ENCODE data around the gene OR2L5.

GRCh38 chr1:247992986-247993385 is 20.5 kb upstream of the OR2L5 start:
- no peak for TF ChIP-seq CTCF (IDR thresholded peaks at IDR 0.05)
- no peak for TF ChIP-seq REST (IDR thresholded peaks at IDR 0.05; ENCODE audit: insufficient read depth in 1 of 2, low read depth in 2 of 2, low read length in 1 of 2)
- no peak for TF ChIP-seq POLR2AphosphoS5 (IDR thresholded peaks at IDR 0.05; ENCODE audit: low read depth, low read length)
- TF ChIP-seq TCF7L2 (IDR thresholded peaks at IDR 0.05; ENCODE audit: low read depth, low read length) = no peak

All from Panc1 (cell line).